NB4 (cell line): ENCODE measurements around the gene TMEM196.

ENCODE experiments used
- DNase-seq: peaks from one replicate; pipeline ENCODE4 v3.0.0; 2010; ENCODE audit warnings: low read depth
- H3K4me3 ChIP-seq: one replicate; pipeline ENCODE4 v1.5.1; 2011; ENCODE audit warnings: mild to moderate bottlenecking, low read depth, low read length, moderate library complexity
- CTCF ChIP-seq: IDR thresholded peaks from one replicate; pipeline ENCODE4 v1.5.1; 2012; ENCODE audit warnings: low read depth, low read length
- MAX ChIP-seq: IDR thresholded peaks from 2 replicates; pipeline ENCODE4 v1.6.1; 2011; ENCODE audit warnings: low read depth, low read length
- MYC ChIP-seq: IDR thresholded peaks from 2 replicates; pipeline ENCODE4 v1.6.1; 2011; ENCODE audit warnings: low read depth, low read length
- POLR2A ChIP-seq: IDR thresholded peaks from 2 replicates; pipeline ENCODE4 v1.6.1; 2011; ENCODE audit warnings: mild to moderate bottlenecking; ENCODE audit not compliant: insufficient read length; ENCODE audit errors: extremely low read depth

The TMEM196 gene

GRCh38 chr7:19798986-19799385, 25.6 kb upstream of the TMEM196 start:
- no peak overlapping the region for H3K4me3 ChIP-seq
- no peak for TF ChIP-seq CTCF
- TF ChIP-seq MYC = no peak
- no peak for TF ChIP-seq MAX
- no peak for TF ChIP-seq POLR2A
- DNase-seq = no peak

GRCh38 chr7:19783541-19783940, 10.1 kb upstream of the TMEM196 start:
- no peak overlapping the region for H3K4me3 ChIP-seq
- TF ChIP-seq CTCF (no peak), MAX (no peak), MYC (no peak), POLR2A (no peak)

GRCh38 chr7:19776981-19777380, 3.6 kb upstream of the TMEM196 start:
- TF ChIP-seq POLR2A (no peak), CTCF (no peak), MAX (no peak), MYC (no peak)
- no peak for DNase-seq
- H3K4me3 ChIP-seq = no peak overlapping the region

More at GRCh38 chr7:19783541-19783940, 10.1 kb upstream of the TMEM196 start:
- no peak for DNase-seq

- no peak overlapping the region for H3K4me3 ChIP-seq
- DNase-seq = no peak
- TF ChIP-seq CTCF = no peak
- TF ChIP-seq POLR2A = no peak
- no peak for TF ChIP-seq MAX
- no peak for TF ChIP-seq MYC
Measured at GRCh38 chr7:19775578-19775977, 2.2 kb upstream of the TMEM196 start.

GRCh38 chr7:19772306-19772705, 1.1 kb downstream of the TMEM196 start:
- no peak overlapping the region for H3K4me3 ChIP-seq
- no peak for TF ChIP-seq POLR2A
- no peak for TF ChIP-seq MAX
- TF ChIP-seq MYC = no peak
- TF ChIP-seq CTCF = no peak
- no peak for DNase-seq

GRCh38 chr7:19762631-19763030, 10.8 kb downstream of the TMEM196 start:
- DNase-seq = no peak
- no peak overlapping the region for H3K4me3 ChIP-seq
- TF ChIP-seq MAX = no peak
- no peak for TF ChIP-seq CTCF
- no peak for TF ChIP-seq POLR2A
- no peak for TF ChIP-seq MYC
